ENCODE data around the gene GPR162. TPM values are rescaled to one million over a fixed set of nuclear protein-coding genes. Genes with fewer than 3 reads are reported as not detected.
"Not testable (repeated sequence)": the region's sequence is repeated elsewhere in the genome, so short reads cannot be mapped to it uniquely, and the experiment has no call there.

GPR162 gene
- total RNA-seq, 4 donors from 2014 or later, result 0.16 to 0.31 (median 0.20) TPM; not detected in 1

- Histone ChIP-seq H3K27me3 (no peaks in the 10 kb centered on the region), H3K4me3 (no peak overlapping the region), H3K36me3 (peaks cover 0 to 75% of the 10 kb centered on the region in 2 donors), H3K27ac (no peak overlapping the region), H3K9me3 (no peaks in the 10 kb centered on the region), H3K4me1 (peaks cover 13 to 14% of the 10 kb centered on the region in 2 donors)
- TF ChIP-seq, protein P1, sequence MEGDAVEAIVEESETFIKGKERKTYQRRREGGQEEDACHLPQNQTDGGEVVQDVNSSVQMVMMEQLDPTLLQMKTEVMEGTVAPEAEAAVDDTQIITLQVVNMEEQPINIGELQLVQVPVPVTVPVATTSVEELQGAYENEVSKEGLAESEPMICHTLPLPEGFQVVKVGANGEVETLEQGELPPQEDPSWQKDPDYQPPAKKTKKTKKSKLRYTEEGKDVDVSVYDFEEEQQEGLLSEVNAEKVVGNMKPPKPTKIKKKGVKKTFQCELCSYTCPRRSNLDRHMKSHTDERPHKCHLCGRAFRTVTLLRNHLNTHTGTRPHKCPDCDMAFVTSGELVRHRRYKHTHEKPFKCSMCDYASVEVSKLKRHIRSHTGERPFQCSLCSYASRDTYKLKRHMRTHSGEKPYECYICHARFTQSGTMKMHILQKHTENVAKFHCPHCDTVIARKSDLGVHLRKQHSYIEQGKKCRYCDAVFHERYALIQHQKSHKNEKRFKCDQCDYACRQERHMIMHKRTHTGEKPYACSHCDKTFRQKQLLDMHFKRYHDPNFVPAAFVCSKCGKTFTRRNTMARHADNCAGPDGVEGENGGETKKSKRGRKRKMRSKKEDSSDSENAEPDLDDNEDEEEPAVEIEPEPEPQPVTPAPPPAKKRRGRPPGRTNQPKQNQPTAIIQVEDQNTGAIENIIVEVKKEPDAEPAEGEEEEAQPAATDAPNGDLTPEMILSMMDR (IDR thresholded peaks at IDR 0.05 in 4 of 5, conservative IDR thresholded peaks at IDR 0.05 in 1 of 5), result no peak
- no peak for TF ChIP-seq POLR2A (IDR thresholded peaks at IDR 0.05)
- no peak for ATAC-seq
- no peak for DNase-seq
- in situ Hi-C loops (cut with MboI; ENCODE audit: low sequenced_read_pairs in 4 of 4), result no loop called here
- intact Hi-C loops (cut with DNase I; ENCODE audit: low total_unique reads), result no loop called here
Measured at GRCh38 chr12:6863586-6864321, 42.1 kb downstream of the GPR162 start.

DNA sequence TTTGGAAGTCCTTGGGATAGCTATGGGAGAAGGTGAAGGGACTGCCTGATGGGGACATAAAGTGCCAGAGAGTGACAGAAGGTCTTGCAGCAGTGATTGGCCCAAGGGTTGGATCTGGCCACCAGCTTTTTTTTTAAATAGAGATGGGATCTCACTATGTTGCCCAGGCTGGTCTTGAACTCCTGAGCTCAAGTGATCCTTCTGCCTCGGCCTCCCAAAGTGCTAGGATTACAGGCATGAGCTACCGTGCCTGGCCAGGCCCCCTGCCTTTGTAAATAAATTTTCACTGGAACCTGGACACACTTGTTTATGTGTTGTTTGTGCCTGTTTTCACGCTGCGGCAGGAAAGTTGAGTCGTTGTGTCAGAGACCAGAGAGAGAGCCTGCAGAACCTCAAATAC is 43.7 kb downstream of the GPR162 start:
- intact Hi-C loops (cut with DNase I; ENCODE audit: low total_unique reads), result loop anchor here (5.0 kb wide), 1 partner anchor 77 kb away; the partner anchor contains the start of genes C12orf57 and RNU7-1
- Histone ChIP-seq H3K4me1 (peaks cover 25 to 27% of the 10 kb centered on the region in 2 donors), H3K36me3 (peaks cover 0 to 68% of the 10 kb centered on the region in 2 donors)
- DNase-seq; H3K9me3 ChIP-seq; H3K4me3 ChIP-seq; in situ Hi-C loops (cut with MboI; ENCODE audit: low sequenced_read_pairs in 4 of 4); H3K27me3 ChIP-seq; H3K27ac ChIP-seq; ATAC-seq: not testable (repeated sequence)

GRCh38 chr12:6866163-6866919 is 44.7 kb downstream of the GPR162 start:
- Histone ChIP-seq H3K4me3 (peak overlapping the region in 3 of 4 donors; percentile 74 to 99 (median 98)), H3K9me3 (no peaks in the 10 kb centered on the region), H3K27me3 (no peaks in the 10 kb centered on the region), H3K4me1 (peaks cover 25 to 30% of the 10 kb centered on the region in 2 donors), H3K27ac (peak overlapping the region; percentile 93 to 100 (median 99)), H3K36me3 (peaks cover 0 to 68% of the 10 kb centered on the region in 2 donors)
- in situ Hi-C loops (cut with MboI; ENCODE audit: low sequenced_read_pairs in 4 of 4), result no loop called here
- DNase-seq (no peak), ATAC-seq (no peak)
- TF ChIP-seq, protein P1 (IDR thresholded peaks at IDR 0.05 in 4 of 5, conservative IDR thresholded peaks at IDR 0.05 in 1 of 5), result no peak
- TF ChIP-seq POLR2A (IDR thresholded peaks at IDR 0.05), result no peak
- intact Hi-C loops (cut with DNase I; ENCODE audit: low total_unique reads), result loop anchor here (2.0 to 5.0 kb wide), 2 partner anchors 58 to 76 kb away; partner anchors contain the start of genes C12orf57 and RNU7-1

DNA sequence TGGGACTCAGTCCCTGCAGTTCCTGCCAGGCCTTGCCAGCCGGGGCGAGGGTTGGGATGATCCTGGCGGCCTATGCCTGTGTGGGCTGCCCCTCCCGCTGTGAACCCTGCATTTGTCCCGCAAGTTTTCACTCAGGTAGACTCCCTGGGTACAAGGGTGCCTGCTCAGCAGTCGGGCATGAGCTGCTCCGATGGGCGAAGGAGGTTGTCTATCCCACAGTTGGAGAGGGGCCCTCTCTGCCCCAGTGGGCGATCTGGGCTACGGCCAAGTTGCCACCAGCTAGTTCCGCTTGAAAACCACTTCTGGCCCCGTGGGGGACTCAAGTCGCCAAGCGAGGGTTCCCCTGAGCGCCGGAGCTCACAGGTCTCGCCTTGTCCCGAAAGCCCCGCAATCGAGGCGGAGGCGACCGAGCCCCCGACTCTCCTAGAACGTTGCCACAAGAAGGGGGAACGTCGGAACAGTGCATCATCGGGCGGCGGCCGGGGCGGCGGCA is 45.3 kb downstream of the GPR162 start:
- H3K9me3 ChIP-seq, result no peaks in the 10 kb centered on the region
- in situ Hi-C loops (cut with MboI; ENCODE audit: low sequenced_read_pairs in 4 of 4) (no loop called here), intact Hi-C loops (cut with DNase I; ENCODE audit: low total_unique reads) (loop anchor here (1.0 to 5.0 kb wide), 3 partner anchors 15 to 75 kb away; partner anchors contain the start of genes C12orf57, RNU7-1 and USP5)
- peaks cover 0 to 65% of the 10 kb centered on the region in 2 donors for H3K36me3 ChIP-seq
- TF ChIP-seq, protein P1 (IDR thresholded peaks at IDR 0.05 in 4 of 5, conservative IDR thresholded peaks at IDR 0.05 in 1 of 5), result no peak
- no peak for TF ChIP-seq POLR2A (IDR thresholded peaks at IDR 0.05)
- H3K4me3 ChIP-seq, result peak overlapping the region; percentile 74 to 99 (median 91)
- H3K4me1 ChIP-seq, result peaks cover 32 to 35% of the 10 kb centered on the region in 2 donors
- H3K27me3 ChIP-seq, result no peaks in the 10 kb centered on the region
- peak; percentile 9 to 18 for ATAC-seq
- DNase-seq, result peak in 1 of 2 donors; percentile 49
- H3K27ac ChIP-seq, result peak overlapping the region; percentile 93 to 100 (median 99)

Measured in gastrocnemius medialis (tissue), 4 donors.